GM21390 (cell line): ENCODE data around the gene TRAF1.

Experiments
- ATAC-seq: cut with Tn5 transposase; IDR thresholded peaks from one replicate; pipeline ENCODE4 v1.9.1; 2021; ENCODE audit not compliant: unreplicated experiment

TRAF1 gene

GRCh38 chr9:120924698-120925534, 1.7 kb downstream of the TRAF1 start:
- no peak for ATAC-seq

- no peak for ATAC-seq
Measured at GRCh38 chr9:120923620-120924328, 2.8 kb downstream of the TRAF1 start.

DNA sequence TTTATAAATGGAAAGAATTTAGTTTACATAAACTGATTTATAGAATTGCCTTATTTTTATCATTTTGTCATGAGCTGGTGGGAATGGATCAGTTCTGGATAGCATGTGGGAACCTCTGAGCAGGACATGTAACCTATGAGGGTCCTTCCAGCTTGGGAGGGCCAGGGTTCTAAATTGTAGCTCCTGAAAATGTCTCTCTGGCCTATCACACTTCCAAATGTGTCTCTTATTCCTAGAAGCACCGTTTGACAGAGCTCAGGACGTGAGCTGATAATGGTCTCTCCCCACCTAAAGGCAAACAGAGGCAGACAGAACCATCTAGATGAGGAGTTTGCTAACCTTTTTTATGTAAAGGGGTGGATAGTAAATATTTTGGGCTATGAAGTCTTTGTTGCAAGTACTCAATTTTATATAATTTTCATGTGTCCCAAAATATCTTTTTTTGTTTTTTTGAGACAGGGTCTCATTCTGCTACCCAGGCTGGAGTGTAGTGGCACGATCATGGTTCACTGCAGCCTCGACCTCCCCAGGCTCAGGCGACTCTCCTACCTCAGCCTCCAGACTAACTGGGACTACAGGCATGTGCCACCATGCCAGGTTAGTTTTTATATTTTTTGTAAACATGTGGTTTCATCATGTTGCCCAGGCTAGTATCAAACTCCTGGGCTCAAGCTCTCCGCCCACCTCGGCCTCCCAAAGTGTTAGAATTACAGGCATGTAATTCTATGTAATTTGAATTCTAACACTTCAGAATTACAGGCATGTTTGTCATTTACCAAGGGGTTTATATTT, 4.0 kb downstream of the TRAF1 start:
- no peak for ATAC-seq

DNA sequence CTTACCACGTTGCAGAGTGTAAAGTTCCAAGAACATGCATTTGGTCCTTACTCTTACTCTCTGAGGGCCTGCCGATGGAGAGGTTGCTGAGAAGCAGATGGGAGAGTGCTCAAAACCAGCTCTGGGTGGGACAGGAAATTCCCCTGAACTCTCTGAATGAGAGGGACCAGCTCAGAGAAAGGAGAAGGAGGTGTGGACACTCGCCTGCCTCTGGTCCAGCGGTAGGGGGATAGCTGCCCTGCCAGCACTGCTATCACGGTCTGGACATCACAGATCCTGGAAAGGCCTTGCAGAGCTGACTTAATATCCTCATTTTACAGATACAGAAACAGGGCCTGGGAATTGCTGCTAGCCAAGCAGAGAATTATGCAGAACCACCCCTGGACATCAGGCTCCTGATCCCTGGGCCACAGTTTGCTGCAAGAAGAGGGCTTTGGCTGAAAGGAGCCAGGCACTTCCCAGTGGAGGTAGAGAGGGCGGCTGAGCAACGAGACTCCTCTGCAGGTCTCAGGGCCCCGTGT, 4.9 kb downstream of the TRAF1 start:
- no peak for ATAC-seq

- ATAC-seq, result no peak
Measured at GRCh38 chr9:120920806-120921178, 5.8 kb downstream of the TRAF1 start.

DNA sequence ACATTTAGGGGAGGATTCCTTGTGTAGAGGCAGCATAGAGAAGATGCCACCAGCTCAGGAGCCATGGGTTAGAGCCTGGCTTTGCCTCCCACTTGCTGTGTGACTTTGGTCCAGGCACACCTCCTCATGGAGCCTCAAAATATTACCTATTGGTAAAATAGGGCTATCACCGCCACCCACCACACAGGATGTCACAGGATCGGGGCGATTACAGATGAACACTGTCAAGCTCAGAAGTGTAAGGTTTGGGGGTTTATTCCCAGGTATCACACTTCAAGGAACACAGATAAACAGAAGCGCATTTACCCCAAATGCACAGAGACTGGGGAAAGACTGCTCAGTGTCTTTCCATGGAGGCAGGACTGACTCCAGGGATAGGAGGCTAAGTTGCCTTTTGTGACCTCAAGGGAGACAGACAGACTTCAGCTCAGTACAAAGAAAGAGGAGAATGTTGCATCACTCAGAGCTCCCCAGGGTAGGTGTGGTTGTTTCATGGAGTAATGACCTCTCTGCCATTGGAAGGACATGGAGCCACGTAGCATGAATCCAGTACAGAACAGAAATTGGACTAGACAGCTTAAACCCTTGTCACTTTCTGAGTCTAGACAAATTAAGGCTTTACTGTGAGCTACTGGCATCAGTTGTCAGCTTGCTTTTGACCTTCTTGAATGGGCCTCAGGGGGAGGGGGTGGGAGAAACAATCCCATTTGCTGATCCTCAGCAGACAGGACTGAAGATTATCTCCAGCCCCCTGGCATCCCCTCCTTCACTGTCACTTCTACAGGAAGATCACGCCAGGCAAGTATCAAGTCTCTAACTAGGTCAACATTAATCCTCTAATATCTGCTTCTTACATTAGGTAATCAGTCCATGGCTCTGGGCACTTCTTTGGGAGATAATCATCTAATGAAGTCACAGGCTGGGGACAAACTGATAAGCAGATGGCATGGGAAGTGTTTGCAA, 6.5 kb downstream of the TRAF1 start:
- no peak for ATAC-seq

GRCh38 chr9:120918931-120919842, 7.4 kb downstream of the TRAF1 start:
- ATAC-seq, result no peak

- no peak for ATAC-seq
Measured at GRCh38 chr9:120917929-120918762, 8.4 kb downstream of the TRAF1 start.

DNA sequence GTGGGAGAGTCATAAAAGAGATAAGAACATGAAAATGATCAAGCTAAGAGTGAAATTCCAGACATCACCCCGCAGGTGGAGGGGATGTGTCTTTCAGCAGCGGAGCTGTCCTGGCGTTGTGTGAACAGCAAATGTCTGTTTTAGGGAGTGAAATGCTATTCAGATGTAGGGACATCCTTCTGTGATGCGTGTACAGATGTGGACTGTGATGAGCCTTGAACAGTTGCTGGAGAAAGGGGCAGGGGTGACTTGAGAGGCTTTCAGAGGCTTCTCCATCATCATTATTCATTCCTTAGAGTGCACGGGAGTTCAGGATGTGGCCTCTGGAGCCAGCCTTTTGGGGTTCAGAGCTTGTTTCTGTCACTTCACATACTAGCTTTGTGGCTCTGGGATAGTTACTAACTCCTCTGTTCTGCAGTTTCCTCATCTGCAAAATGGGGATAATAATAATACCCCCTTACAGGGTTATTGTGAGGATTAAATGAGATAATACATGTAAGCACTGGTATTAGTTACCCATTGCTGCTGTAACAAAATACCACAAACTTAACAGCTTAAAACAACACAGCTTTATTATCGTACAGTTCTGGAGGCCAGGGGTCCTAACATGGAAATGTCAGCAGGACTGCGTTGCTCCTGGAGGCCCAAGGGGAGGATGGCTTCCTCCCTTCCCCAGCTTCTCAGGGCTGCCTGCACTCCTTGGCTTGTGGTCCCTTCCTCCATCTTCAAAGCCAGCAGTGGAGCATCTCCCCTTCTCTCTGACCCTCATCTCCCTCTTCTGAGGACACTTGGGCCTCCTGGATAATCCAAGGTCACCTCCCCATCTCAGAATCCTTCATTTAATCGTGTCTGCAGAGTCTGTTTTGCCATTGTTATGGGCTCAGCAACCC, 9.4 kb downstream of the TRAF1 start:
- no peak for ATAC-seq

- no peak for ATAC-seq
Measured at GRCh38 chr9:120916588-120916987, 10.0 kb downstream of the TRAF1 start.

DNA sequence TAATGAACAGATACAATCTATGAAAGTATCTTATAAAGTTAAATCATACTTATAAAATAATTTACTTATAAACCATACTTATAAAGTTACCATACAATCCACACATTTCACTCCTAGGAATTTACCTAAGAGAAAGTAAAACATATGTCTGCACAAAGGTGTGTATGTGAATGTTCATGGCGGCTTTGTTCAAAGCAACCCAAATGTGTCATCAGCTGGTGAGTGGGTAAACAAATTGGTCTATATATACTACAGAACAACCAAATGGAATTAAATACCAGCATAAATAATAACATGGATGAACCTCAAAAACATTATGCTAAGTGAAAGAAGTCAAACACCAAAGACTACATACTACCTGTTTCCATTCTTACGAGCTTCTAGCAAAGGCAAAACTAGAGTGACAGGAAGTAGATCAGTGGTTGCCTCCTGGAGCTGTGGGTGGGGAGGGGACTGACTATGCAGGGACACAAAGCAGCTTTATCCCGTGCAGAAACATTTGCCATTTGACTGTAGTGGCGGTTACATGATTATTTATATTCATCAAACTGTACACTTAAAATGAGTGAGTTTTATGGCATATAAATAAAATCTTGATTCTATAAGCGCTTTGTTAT, 10.6 kb downstream of the TRAF1 start:
- no peak for ATAC-seq

- ATAC-seq, result no peak
Measured at GRCh38 chr9:120914953-120915352, 11.6 kb downstream of the TRAF1 start.

DNA sequence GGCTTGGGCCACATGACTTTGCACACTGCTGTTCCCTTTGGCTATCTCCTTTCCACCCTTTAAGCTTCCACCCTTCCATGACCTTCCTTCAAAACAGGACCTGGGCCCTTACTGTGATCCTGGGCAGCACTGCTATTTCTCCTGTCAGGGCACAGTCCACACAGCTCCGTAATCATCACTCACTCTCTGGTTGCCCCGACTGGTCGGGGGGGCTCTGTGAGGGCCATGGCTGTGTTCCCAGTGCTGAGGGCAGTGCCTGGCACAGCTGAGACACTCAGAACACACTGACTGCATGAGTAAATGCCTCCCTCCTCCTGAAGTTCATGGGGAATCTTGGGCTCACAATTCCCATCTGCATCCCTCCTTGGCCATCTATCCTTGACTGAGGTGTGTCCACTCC, 12.2 kb downstream of the TRAF1 start:
- no peak for ATAC-seq

GRCh38 chr9:120913647-120914264, 12.8 kb downstream of the TRAF1 start:
- ATAC-seq, result no peak

DNA sequence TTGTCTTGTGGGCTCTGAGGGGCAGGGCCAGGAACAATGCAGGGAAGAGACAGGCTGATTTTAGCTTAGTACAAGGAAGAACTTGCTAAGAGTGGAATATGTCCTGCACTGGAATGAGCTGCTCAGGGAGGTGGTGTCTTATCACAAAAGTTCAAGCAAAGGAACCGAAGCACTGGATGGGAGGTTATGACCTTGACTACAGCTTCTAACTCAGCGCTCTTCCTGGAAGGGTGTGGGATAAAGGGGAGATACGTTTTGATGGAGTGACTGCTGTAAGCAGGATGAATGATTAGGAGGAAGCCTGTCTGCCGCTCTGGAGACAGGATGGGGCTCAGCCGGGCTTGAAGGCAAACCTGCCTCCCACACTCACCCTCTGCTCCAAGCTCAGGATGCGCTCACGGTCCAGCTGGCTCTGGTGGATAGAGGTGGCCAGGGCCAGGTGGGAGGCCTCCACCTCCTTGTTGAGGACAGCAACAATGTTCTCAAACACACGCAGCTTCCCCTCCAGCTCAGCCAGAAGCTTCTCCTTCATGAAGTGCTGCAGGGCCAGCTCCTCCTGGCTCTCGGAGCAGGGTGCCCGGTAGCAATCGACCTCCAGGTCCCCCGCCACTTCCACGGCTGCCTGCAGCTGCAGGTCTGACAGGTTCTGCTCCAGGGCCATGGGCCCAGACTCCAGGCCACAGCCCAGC, 13.5 kb downstream of the TRAF1 start:
- ATAC-seq, result no peak

- ATAC-seq, result no peak
Measured at GRCh38 chr9:120911295-120911837, 15.2 kb downstream of the TRAF1 start.
